Stimulated activated CD8-positive, alpha-beta memory T cell treated with anti-CD3 and anti-CD28 coated beads, Interleukin-4, amount 100 ng/mL, for 1 hour (primary cell): ENCODE data around the gene TIGD6.

Source experiments
- DNase-seq, 2 donors: peaks; one replicate each; pipeline ENCODE4 v3.0.0-alpha.2; 2020; ENCODE audit warnings: low read depth in 2 of 2, low spot score in 1 of 2

Gene TIGD6

DNA sequence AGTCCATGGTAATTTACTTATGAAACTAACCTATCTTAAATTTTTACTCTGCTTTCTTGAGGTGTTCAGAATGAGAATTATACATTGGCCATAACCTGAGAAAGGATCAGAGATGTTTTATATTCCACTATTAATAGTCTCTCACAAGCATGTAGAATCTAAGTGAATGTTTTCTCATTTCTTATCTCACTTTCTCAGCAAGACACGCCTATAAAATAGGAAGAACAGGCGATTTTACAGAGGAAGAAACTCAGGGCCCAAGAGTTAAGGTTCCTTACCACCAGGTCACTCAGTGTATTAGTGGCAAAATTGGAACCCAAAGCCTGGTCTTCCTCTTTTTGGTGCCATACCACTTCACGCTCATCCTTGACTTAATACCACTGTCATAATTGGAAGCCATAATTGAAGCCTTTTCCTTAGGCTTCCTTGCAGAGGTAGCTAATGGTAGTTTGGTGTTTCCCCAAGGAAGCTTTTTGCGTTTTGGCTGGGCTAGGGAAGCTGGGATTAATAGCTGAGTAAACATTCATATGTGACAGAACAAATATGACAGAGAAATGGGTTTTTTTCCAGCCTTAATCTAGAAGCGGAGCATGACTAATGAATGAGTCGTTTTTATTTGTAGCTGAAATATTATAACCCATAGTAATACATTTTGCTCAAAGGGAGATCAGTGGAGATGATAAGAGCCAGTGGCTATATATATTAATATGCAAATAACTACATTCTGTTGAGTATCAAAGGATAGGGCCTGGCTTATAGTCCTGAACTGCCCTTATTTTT lies 17.0 kb upstream of the TIGD6 start:
- no peak for DNase-seq

DNA sequence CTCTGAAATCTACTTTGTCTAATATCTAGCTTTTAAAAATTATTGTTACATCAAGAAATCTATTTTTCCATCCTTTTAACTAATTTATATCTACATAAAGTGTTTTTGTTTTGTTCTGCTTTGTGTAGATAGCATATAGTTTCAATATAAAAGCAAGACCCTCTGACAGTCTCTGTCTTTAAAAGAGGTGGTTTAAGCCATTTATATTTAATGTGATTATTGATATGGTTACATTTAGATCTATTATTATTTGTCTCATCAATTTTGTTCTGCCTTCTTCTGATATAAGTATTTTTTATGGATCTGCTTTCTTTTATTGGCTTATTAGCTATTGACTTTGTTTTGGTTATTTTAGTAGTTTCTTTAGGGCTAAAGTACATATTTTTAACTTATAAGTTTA lies 16.1 kb upstream of the TIGD6 start:
- no peak for DNase-seq

DNA sequence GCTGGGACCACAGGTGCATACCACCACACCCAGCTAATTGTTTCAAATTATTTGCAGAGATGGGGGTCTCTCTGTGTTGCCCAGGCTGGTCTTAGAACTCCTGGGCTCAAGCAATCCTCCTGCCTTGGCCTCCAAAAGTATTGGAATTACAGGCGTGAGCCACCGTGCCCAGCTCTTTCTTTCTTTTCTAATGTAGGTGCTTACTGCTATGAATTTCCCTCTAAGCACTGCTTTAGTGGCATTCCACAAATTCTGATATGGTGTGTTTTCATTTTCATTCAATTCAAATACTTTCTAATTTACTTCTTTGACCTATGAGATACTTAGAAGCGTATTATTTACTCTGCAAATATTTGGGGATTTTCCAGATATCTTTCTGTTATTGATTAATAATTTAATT lies 15.0 kb upstream of the TIGD6 start:
- DNase-seq = no peak

DNA sequence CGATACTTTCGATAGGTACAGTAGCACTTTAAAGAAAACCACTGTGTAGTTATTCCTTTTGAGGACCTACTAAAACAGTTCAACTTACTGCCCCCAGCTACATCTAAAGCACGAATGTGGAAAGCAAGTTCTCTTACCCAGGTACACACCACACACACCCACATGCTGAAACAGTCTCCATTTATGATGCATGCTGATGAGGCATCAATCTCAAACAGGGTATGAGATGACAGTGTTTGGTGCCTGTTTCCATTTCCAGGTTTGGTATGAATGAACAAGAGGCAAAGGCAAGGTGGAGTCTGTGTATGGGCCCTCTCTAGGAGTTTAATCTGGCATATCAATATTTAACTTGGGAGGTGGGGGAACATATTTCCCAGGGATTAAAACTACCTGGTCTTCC lies 14.0 kb upstream of the TIGD6 start:
- no peak for DNase-seq

DNA sequence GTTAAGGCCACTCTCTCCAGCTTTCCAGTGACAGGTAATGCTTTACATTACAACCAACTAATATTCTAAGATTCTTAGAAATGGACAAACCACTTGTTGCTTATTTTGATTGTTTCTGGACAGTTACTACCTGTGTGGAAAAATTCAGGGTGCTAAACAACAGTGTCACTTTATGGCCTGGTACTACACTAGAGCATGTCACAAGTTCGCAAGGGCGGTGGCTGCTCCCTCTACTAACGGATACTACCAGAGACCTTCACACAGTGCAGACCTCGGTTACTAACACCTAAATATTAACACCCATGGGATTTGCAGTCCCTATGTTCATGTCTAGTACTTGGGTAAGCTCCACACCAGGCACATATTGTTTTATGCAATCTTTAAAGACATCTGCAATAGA lies 13.5 kb upstream of the TIGD6 start:
- no peak for DNase-seq

DNA sequence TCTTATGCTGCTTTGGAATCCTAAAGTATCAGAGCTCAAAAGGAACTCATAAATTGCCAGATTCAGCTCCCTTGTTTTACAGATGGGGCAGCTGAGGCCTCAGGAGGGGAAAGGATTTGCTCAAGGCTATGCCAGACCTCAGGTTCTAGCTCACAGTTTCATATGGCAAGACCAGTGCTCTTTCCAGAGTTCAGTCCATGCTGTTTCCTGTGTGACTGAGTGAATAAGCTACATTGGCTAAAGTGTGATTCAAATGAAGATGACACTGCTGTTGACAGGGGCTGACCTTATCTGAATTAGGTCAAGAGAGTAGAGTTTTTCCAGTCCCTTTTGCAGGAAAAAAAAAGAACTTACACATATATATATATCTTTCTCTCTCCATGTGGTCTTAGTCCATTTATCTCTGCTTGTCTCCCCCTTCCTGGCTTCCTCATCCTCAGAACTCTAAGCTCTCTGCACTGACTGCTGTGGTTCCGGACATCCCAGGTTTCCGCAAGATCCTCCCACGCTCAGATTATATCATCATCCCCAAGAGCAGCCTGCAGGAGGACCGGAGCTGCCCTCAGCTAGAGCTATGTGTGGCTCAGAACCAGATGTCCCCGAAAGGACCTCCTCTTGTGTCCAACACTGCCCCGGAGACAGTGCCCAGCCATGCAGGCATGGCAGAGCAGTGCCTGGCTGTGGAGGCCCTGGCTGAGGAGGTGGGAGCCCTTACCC lies 9.4 kb upstream of the TIGD6 start:
- DNase-seq = no peak

DNA sequence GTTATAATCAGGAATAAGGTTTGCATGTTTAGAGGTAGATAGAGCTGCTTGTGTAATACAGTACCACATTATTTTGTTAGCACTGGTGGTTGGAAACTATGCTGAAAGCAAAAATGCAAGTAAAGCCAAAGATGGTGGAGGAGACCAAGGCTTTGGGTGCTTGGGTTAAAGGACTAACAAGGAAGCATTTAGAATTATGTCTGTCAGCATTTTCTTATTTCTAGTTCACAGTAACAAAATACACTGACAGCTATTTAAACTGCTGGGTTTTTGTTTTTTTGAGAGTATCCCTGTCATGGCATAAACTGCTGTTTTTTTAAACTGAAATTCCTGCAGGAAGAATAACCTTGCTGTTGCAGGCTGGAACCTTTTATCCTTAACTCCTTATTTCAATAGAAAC lies 6.6 kb upstream of the TIGD6 start:
- DNase-seq = no peak

DNA sequence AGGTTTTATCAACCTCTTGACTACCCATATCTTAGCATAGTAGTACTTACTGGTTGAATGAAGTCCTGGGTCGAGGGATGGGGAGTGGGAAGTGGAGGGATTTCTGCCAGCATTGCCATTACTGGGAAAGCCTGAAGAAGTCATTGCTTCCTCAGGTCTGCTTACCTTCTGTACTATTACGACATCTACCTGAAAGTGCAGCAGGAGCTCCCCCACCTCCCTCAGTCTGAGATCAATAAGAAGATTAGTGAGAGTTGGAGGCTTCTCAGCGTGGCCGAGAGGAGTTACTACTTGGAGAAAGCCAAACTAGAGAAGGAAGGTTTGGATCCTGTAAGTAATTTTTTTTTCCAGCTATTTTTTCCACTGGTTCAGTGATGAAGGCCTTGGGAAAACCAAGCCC lies 5.9 kb upstream of the TIGD6 start:
- no peak for DNase-seq

DNA sequence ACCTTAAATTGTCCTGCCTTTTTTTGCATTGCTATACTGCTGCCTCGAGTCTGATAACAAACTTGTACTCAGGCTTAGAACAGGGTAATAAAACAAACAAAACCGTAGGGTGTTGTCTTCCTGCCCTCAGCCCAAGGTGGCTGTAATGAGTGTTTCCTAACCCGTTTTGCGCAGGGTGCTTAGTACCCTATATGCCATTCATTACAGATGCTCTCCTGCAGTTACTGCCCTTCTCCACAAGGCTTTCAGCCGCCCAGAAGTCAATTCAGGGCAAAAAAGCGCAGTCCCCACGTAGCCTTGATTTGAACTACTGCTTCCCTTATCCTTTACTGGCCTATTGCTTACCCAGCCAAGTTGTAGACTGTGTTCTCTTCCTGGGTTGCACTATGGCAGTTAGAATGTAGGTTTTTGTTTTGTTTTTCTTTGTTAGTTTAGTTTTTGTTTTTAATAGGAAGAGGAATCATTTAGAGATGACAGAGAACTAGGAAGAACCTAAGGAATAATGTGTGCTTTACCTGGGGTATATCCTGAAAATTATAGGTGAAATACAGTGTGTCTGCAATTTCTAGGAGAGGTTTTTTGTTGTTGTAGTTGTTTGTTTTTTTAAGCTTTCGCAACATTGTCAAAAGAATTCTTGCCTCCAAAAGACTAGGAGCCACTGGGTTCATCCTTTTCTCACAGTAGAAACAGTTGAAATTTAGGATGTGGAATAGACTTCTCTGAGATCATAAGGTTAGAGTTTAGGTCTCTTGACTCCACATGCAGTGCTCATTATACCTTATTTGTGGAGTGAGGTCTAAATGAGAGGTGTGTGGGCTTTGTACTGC lies 1.4 kb upstream of the TIGD6 start:
- peak; percentile 3 to 31 for DNase-seq

DNA sequence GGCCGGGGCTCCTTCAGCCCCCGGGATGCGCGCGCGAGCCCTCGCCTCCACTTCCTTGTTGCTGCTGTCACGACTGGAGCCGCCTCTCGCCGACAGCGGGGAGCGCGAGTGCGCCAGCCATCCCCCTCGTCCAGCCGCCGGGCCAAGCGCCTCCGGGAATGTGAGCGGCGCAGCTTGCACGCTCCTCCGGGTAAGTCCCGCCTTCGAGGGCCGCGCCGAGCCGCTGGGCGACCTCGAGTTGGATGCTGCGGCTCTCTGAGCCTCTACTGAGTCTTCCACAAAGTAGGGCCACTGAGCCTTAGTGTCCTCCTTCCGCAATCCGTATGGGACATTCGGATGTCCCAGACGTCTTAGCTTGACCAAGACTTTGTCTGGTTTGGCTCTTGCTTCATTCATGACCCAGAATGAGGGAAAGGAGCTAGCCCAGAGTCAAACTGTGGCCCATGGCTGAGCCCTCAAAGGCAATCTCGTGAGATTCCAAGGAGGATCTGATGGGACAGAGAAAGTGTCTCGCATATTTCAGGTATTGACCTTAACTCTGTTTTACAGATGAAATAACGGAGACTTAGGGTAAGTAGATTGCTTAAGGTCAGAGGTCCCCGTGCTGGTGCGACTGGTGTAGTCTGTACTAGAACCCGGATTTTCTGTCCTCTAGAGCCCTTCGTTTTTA lies 671 bp upstream of the TIGD6 start:
- peak; percentile 7 to 22 for DNase-seq

DNA sequence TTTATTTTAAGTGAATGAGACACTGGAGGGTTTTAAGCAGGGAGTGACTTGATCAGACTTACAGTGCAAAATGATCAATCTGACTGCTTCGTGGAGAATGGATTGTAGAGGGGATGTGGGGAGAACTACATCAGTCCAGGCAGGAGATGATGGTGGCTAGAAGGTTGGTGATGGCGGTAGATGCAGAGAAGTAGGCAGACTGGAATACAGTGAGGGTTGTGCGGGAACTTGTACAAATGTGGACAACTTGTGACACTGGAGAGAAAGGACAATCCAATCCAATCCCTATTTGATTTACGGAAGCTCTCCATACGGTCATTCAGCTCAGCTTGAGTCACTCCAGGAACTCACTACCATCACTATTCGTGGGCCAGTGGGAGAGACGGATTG lies 593 bp downstream of the TIGD6 start:
- DNase-seq = no peak

DNA sequence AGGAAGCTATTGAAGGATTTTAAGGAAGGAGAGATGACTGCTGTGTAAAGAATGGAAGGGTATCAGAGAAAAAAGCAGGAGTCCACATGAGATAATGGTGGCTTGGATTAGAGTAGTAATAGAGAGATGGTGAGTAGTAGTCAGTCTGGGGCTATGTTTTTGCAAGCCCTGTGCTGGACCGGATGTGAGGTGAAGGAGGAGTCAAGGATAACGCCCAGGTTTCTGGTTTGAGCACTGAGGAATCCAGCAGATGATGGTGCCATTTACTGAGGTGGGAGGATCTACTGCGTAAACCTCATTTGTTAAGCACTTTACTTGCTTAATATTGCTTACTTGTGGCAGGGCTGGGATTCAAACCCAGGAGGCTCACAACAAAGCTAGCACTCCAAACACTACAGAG lies 1.1 kb downstream of the TIGD6 start:
- DNase-seq = no peak

DNA sequence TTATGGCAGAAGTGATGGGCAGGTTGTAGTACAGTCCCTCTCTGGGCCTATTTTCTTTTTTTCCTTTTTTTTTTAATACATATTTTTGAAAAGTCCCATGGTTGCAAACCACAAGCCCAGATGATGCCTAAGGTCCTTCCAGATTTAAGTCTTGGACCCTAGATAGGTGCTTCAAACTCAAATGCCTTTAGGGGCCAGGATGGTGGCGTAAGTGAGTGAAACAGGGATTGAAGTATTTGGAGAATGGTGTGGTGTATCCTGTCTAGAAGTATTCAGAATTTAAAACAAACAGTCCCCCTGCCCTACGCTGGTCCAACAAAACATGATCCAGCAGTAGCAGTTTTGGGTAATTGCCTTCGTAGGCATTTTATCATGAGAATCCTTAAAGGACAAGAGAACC lies 2.2 kb downstream of the TIGD6 start:
- no peak for DNase-seq

DNA sequence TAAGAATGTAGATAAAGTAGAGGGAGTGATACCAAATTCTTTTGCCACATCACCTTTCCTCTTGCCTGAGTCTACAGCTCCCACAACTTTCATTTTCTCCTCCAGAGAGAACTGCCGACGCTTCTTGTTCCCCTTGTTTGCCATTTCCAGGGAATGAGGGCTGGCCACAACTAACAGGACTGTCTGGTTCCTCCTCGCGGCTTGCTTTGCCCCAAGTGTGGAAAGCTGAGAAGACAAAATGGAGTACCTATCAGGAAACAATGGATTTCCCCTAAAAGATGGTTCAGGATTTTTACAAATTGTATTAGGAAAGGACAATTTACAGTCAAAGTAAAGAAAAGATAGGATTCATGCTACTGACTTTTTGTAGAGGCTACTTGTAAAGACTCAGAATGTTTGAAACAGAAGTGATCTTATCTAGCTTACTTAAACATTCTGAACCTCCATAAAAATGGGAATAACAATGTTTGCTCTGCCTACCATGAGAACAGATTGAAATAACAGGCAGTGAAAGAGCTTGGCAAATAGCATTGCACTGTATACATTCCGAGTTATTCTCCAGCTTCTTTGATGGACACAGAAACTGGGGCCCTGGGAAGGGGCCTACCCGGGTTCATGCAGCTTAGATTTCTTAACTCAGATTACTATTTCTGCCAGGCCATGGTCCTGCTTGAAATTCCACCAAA lies 4.1 kb downstream of the TIGD6 start:
- no peak for DNase-seq

DNA sequence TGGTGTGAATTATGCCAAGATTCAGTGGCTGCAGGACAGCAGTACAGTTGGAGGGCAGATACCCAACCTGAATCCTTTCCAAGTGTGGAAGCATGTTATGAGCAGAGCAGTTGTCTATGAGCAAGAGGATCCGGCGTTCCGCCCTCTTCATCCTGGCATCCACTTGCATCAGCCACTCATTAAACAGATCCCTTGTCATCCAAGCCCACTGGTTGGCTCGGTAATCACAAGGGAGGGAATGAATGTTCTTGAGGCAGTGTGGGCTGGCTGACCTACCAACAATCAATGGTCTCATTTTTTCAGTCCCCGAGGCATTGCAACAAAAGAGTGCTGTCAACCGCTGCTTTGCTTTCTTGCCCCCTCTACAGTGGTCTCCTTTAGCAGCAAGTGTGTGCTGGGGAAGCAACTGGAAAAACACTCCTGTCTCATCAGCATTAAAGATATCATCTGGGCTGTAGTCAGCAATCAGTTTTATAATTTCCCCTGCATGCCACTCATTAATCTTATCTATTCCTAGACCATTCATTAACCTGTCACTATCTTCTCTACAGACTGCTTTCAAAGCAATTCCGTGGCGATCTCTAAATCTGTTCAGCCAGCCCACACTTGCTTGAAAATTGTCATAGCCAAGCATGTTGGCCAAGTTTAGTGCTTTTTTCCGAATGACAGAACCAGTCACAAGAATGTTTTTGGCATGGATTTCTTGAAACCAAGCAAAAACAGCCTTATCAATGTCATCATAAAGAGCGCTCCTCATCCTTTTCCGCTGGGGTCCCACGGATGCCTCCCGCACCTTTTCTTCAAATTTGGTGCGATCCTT lies 4.9 kb downstream of the TIGD6 start:
- DNase-seq = no peak

DNA sequence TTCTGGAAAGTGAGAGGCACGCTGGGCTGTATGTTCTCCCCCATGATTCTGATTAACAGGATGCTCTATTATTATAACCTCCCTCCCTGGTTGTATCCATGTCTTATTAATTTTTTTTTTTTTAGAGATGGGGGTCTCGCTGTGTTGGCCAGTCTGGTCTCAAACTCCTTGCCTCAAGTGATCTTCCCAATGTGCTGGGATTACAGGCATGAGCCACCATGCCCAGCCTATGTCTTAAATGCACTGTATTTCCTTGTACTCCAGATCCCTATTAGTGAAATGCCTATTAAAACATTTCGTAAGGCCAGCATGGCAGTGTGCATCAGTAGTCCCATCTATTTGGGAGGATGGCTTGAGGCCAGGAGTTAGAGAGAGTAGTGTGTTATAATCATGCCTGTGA lies 7.0 kb downstream of the TIGD6 start:
- no peak for DNase-seq

DNA sequence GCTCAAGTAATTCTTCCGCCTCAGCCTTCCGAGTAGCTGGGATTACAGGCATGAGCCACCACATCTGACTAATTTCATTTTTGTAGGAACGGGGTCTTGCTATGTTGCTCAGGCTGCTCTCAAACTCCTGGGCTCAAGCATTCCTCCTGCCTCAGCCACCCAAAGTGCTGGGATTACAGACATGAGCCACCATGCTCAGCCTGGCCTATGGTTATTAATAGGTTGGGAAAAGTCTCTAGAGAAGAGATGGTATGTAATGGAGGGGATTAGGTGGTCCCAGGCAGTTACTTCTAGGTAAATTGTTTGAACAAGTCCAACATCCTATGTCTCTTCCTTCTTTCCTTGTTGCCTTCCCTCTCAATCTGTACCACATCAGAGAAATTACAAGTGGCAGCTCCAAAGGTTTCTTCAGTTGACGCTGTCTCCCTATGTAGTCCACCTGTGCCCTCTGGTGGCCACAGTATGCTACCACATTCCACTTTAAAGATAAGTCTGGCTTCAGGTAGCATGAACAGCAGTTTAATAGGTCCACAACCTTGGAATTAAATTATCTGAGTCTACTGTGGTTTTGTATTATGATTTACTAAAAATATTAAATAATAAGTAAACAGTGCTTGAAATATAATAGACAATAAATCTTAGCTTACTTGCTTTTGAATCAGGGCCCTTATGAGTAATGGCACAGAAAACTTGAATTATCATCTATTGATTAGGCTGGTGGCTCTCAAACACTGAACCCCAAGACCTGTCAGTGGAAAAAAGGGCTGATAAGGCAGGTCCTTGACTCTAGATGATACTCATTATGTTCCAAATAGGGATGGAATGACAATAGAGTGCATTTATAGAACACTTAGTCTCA lies 9.7 kb downstream of the TIGD6 start:
- DNase-seq = peak; percentile 2 to 52

DNA sequence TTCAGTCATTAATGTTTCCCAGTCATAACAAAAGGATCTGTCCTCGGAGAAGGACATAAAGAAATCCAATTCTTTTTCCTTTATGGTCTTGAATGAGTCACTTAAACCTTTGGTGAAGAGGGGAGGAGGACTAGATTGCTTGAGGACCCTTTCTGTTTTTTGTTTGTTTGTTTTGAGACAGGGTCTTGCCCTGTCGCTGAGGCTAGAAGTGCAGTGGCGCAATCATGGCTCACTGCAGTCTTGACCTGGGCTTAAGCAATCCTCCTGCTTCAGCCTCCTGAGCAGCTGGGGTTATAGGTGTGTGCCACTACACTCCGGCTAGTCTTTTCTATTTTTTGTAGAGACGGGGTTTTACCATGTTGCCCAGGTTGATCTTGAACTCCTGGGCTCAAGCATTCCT lies 12.3 kb downstream of the TIGD6 start:
- no peak for DNase-seq

DNA sequence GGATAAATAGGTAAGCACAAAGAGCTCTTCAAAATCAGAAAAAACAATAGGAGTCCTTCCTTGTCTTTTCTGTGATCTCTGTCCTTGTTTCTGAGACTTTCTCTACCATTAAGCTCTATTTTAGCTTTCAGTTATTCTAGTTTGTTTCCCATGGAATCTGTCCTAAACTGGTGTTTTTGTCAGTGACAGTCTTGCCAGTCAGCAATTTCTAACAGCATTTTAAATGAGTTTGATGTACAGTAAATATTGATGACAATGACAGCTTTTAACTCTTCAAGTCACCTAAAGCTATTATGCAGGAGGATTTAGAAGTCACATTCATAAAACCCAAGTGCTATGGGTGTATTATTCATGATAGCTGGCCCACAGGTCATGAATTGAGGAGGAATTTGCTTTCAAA lies 17.9 kb downstream of the TIGD6 start:
- no peak for DNase-seq
